ENCODE data around the gene P2RY11. TPM values are rescaled to one million over a fixed set of nuclear protein-coding genes. Genes with fewer than 3 reads are reported as not detected.

P2RY11 gene
- total RNA-seq, 1 experiment from 2014 or later = 43.8 TPM

- no peak overlapping the region for H3K4me2 ChIP-seq (ENCODE audit: low read length)
- no peaks in the 10 kb centered on the region for H3K27me3 ChIP-seq (ENCODE audit: insufficient read depth, low read length)
- intact Hi-C loops (cut with micrococcal nuclease) = no loop called here
- ChIA-PET CTCF (interaction anchor here (1.3 kb wide), 1 partner anchor 9 kb away, joined by 3 read pairs; no protein-coding TSS in a partner anchor), RAD21 (ENCODE audit: low non-redundant PET in 1 of 2, low total read pairs in 2 of 2, uncharacterized antibody in 2 of 2, unreplicated experiment in 2 of 2) (no interaction called here), POLR2A (no interaction called here)
- H4K20me1 ChIP-seq (ENCODE audit: insufficient read depth) = no peaks in the 10 kb centered on the region
- no peaks in the 10 kb centered on the region for H3K9me3 ChIP-seq (ENCODE audit: control insufficient read depth in 1 of 2, insufficient read depth in 1 of 2, low read depth in 1 of 2, low read length in 2 of 2)
- H3K79me2 ChIP-seq (ENCODE audit: insufficient read depth, low read length) = peaks cover 30% of the 10 kb centered on the region
- peaks cover 5 to 30% of the 10 kb centered on the region in 2 experiments for H3K4me1 ChIP-seq (ENCODE audit: control insufficient read depth in 1 of 2, insufficient read depth in 2 of 2, low read length in 2 of 2)
- no peak overlapping the region for H2AFZ ChIP-seq (ENCODE audit: low read depth, low read length, poor library complexity, severe bottlenecking)
- no peaks in the 10 kb centered on the region for H3K9me2 ChIP-seq (ENCODE audit: insufficient read depth)
- H3K9ac ChIP-seq (ENCODE audit: low read length) = no peak overlapping the region
- H3K4me3 ChIP-seq (replicated peaks in 1 of 2; ENCODE audit: low read depth in 1 of 2, low read length in 2 of 2) = no peak overlapping the region
- DNase-seq (ENCODE audit: low read depth, low spot score) (no peak), ATAC-seq (no peak)
- peaks cover 9 to 20% of the 10 kb centered on the region in 2 experiments; a peak in 2 of 4 replicates for H3K36me3 ChIP-seq (ENCODE audit: control insufficient read depth in 1 of 2, insufficient read depth in 2 of 2, low read length in 2 of 2)
- no TSS peak for BruUV-seq (replicated peaks)
- TF ChIP-seq RAD21 (IDR thresholded peaks at IDR 0.05; ENCODE audit: low read depth) (no peak), REST (IDR thresholded peaks at IDR 0.05; ENCODE audit: low read depth) (no peak), EZH2 (IDR thresholded peaks at IDR 0.05) (no peak), JUND (IDR thresholded peaks at IDR 0.05) (no peak), ATF3 (IDR thresholded peaks at IDR 0.05) (no peak), CEBPB (IDR thresholded peaks at IDR 0.05; ENCODE audit: low read depth) (no peak), TCF7L2 (IDR thresholded peaks at IDR 0.05; ENCODE audit: borderline replicate concordance, extremely low read depth, insufficient read depth, insufficient read length) (no peak), CBX3 (IDR thresholded peaks at IDR 0.05; ENCODE audit: low read depth) (no peak), ZNF274 (IDR thresholded peaks at IDR 0.05; ENCODE audit: low read depth, low read length) (no peak), SRF (IDR thresholded peaks at IDR 0.05; ENCODE audit: low read depth) (no peak), SP1 (IDR thresholded peaks at IDR 0.05; ENCODE audit: low read depth) (no peak), POLR2A (IDR thresholded peaks at IDR 0.05; ENCODE audit: borderline replicate concordance, extremely low read depth, insufficient read depth, insufficient read length) (no peak), CTCF (IDR thresholded peaks at IDR 0.05 in 2 of 3, conservative IDR thresholded peaks at IDR 0.05 in 1 of 3; ENCODE audit: borderline replicate concordance in 1 of 3, insufficient read depth in 1 of 3, low read depth in 2 of 3, low read length in 2 of 3) (no peak), POLR2AphosphoS5 (IDR thresholded peaks at IDR 0.05; ENCODE audit: low read depth, low read length) (no peak)
- H3K27ac ChIP-seq (ENCODE audit: low read depth, low read length) = no peak overlapping the region
These were observed 5.5 kb downstream of the P2RY11 start for GRCh38 chr19:10116866-10117616.
